GM10266 (cell line): Measurements from ENCODE around the gene FTH1.
"Not testable (repeated sequence)": the region's sequence is repeated elsewhere in the genome, so short reads cannot be mapped to it uniquely, and the experiment has no call there.

Experiments
- DNase-seq: peaks from one replicate; pipeline ENCODE4 v3.0.0; 2012; ENCODE audit errors: extremely low spot score
- TF ChIP-seq, protein P1 (sequence below): IDR thresholded peaks from 2 replicates; pipeline ENCODE4 v1.5.1; 2012; ENCODE audit warnings: mild to moderate bottlenecking, low read depth; ENCODE audit not compliant: control insufficient read depth, insufficient read depth; ENCODE audit errors: missing control alignments

The FTH1 gene

DNA sequence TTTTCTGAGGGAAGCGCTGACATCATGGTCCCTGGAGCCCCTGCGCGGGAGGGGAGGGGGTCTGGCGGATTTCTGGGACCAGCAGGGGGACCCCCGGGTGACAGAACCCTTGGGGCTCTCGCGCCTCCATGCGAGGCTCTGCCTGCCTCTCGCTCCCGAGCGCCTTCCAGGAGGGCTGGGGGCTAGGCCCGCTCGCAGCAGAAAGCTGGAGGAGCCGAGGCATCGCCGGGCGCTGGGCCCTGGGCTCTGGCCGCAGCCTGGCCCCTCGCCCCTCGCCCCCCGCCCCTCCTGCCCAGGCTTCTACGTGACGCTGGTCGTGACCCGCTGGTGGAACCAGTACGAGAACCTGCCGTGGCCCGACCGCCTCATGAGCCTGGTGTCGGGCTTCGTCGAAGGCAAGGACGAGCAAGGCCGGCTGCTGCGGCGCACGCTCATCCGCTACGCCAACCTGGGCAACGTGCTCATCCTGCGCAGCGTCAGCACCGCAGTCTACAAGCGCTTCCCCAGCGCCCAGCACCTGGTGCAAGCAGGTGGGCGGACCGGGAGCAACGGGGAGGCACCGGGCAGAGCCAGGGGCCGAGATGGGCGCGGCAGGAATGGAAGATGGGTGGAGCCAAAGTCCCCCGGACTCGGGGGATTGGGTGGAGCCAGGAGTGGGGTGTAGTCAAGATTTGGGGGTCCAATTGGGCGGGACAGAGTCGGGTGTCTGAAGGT is 11.9 kb downstream of the FTH1 start:
- DNase-seq = no peak
- TF ChIP-seq, protein P1, sequence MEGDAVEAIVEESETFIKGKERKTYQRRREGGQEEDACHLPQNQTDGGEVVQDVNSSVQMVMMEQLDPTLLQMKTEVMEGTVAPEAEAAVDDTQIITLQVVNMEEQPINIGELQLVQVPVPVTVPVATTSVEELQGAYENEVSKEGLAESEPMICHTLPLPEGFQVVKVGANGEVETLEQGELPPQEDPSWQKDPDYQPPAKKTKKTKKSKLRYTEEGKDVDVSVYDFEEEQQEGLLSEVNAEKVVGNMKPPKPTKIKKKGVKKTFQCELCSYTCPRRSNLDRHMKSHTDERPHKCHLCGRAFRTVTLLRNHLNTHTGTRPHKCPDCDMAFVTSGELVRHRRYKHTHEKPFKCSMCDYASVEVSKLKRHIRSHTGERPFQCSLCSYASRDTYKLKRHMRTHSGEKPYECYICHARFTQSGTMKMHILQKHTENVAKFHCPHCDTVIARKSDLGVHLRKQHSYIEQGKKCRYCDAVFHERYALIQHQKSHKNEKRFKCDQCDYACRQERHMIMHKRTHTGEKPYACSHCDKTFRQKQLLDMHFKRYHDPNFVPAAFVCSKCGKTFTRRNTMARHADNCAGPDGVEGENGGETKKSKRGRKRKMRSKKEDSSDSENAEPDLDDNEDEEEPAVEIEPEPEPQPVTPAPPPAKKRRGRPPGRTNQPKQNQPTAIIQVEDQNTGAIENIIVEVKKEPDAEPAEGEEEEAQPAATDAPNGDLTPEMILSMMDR = no peak

DNA sequence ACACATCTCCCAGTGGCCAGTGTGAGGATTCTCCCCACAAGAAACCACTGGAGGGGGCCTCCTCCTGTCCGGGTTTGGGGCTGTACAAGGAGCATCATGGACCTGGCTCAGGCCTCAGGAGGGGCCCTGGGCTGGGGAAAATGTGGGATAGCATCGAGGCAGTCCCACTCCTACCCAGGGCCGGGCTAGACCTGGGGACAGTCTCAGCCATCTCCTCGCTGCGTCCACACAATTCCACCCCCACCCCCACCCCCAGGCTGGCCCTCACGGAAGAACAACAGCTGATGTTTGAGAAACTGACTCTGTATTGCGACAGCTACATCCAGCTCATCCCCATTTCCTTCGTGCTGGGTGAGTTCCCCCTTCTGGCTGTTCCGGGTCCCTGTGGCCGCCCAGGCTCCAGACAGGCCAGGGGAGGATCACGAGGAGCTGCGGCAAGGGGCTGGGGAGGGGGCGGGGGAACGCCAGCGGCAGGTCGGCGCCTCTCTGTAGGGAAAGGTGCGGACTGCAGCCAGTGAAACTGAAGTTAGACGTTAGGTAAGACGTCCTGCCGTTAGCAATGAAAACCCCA is 12.5 kb downstream of the FTH1 start:
- TF ChIP-seq, protein P1 = no peak
- DNase-seq = no peak

DNA sequence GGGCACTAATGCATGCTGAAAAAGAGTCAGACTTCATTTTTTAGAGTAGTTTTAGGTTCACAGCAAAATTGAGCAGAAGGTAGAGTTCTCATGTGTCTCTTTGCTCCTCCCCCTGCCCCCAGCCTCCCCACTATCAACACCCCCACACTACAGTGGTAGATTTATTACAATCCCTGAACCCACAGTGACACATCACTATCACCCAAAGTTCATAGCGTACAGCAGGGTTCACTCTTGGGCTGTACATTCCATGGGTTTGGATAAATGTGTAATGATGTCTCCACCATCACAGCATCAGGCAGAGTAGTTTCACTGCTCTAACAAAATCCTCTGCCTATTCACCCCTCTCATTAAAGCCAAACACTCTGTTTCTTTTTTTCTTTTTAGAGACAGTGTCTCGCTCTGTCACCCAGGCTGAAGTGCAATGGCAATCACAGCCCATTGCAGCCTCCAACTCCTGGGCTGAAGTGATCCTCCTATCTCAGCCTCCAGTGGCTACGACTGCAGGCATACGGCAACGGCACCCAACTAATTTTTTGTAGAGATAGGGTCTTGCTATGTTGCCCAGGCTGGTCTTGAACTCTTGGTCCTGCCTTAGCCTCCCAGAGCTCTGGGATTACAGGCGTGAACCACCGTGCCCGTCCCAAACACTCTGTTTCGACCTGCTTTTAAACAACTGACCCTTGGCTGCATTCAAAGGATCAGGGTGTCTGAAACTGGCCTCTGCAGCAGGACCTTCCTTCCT is 13.2 kb downstream of the FTH1 start:
- no peak for DNase-seq
- TF ChIP-seq, protein P1 = no peak

DNA sequence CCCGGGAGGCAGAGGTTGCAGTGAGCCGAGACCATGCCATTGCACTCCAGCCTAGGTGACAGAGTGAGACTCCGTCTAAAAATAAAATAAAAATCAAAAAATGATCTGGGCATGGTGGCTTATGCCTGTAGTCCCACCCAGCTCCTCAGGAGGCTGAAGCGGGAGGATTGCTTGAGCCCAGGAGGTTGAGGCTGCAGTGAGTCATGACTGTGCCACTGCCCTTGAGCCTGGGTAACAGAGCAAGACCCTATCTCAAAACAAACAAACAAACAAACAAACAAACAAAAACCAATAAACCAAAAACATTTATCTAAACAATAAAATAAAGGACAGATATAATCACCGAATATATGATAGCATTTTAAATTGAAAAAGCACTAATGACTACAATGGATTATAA is 13.8 kb downstream of the FTH1 start:
- not testable (repeated sequence) for DNase-seq

DNA sequence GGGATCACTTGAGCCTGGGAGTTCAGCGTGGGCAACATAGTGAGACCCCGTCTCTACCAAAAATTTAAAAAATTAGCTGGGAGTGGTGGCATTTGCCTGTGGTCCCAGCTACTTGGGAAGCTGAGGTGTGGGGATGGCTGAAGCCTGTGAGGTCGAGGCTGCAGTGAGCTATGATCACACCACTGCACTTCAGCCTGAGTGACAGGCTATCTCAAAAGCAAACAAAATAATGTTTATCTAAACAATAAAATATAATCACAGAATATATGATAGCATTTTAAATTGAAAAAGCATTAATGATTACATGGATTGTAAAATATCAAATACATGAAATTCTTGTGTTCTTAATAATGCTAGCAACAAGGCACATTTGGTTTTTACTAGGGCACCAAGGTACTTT is 14.6 kb downstream of the FTH1 start:
- TF ChIP-seq, protein P1 = no peak
- DNase-seq = no peak

DNA sequence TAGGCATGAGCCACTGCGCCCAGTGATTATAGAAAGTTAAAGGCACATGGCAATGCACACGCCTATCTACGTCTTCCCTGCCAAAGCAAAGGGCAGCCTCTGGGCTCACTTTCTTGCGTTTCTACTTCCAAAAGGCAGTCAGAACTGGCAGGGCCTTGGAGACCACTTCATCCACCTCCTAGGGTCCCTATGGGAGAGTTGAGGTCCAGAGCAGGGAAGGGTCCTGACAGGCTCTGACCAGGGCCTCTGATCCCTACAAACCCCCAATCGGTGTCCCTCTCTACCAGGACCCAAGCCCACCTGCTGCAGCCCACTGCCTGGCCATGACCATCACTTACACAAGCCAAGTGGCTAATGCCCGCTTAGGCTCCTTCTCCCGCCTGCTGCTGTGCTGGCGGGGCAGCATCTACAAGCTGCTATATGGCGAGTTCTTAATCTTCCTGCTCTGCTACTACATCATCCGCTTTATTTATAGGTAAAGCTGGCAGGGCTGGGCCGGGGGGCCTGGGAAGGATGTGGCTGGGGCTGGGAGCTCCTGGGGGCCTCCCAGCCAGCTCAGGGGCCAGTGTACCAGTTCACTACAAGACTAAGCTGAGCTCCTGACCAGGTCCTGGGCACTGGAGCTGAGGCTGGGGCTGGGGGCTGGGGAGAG is 15.8 kb downstream of the FTH1 start:
- no peak for DNase-seq
- TF ChIP-seq, protein P1 = no peak

DNA sequence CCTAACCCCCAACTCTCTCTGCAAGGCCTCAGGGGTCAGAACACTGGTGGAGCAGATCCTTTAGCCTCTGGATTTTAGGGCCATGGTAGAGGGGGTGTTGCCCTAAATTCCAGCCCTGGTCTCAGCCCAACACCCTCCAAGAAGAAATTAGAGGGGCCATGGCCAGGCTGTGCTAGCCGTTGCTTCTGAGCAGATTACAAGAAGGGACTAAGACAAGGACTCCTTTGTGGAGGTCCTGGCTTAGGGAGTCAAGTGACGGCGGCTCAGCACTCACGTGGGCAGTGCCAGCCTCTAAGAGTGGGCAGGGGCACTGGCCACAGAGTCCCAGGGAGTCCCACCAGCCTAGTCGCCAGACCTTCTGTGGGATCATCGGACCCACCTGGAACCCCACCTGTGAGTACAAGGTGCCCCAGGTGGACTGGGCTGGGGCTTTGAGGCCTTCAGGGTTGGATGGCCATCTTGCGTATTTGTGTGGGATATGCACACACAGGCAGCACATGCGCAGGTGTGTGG is 17.3 kb downstream of the FTH1 start, which contains the start of gene BEST1:
TSS of gene BEST1 (plus strand) at position 317 of the 513 bp plus-strand sequence. CDS start 1,456 bp downstream, outside the sequence.
- TF ChIP-seq, protein P1 = no peak

More for the DNA sequence above, 17.3 kb downstream of the FTH1 start, which contains the start of gene BEST1:
- no peak for DNase-seq
